Hematopoietic multipotent progenitor cell treated with erythropoietin and hydrocortisone succinate and interleukin-3 and kit ligand, for 8 days (in vitro differentiated cells): ENCODE data around the gene ATP6V0A1.
"Not testable (repeated sequence)": the region's sequence is repeated elsewhere in the genome, so short reads cannot be mapped to it uniquely, and the experiment has no call there.

Source experiments
- DNase-seq: peaks from one replicate; pipeline ENCODE4 v3.0.0-alpha.2; 2015

Gene ATP6V0A1

DNA sequence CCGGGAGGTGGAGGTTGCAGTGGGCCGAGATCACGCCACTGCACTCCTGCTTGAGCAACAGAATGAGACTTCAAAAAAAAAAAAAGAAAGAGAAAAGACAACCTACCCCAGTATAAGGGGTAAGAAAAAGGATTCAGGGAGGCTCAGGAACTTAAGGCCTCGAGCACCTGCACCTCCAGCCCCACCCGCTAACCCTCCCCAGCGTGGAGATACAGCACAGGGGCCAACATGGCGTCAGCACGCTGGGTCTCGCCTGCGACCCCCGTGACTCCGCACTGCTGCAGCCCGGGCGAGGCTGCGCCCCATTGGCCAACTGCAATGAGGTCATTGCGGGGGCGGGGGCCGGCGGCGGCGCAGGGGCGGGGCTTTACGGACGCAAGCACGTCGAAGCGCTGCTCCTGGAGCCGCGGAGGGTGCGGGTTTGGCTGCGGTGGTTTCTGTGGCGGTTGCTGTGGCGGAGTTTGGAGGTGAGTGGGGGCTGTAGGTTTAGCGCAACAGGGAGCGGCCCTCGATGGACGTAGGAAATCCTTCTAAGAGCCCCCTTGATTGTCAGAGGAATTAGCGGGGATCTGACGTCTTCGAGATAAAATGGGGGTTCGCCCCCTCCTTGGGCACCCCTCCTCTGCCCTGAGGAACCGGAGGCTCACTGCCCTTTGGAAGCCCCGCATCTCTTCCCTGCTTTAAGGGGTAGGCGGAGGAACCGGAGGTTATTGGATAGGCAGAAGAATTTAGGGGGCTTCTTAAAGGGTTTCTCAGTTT is at the start of gene ATP6V0A1:
TSS of gene ATP6V0A1 (plus strand) at position 382 of the 759 bp plus-strand sequence. CDS start 2,017 bp downstream, outside the sequence.
- peak; percentile 89 for DNase-seq

DNA sequence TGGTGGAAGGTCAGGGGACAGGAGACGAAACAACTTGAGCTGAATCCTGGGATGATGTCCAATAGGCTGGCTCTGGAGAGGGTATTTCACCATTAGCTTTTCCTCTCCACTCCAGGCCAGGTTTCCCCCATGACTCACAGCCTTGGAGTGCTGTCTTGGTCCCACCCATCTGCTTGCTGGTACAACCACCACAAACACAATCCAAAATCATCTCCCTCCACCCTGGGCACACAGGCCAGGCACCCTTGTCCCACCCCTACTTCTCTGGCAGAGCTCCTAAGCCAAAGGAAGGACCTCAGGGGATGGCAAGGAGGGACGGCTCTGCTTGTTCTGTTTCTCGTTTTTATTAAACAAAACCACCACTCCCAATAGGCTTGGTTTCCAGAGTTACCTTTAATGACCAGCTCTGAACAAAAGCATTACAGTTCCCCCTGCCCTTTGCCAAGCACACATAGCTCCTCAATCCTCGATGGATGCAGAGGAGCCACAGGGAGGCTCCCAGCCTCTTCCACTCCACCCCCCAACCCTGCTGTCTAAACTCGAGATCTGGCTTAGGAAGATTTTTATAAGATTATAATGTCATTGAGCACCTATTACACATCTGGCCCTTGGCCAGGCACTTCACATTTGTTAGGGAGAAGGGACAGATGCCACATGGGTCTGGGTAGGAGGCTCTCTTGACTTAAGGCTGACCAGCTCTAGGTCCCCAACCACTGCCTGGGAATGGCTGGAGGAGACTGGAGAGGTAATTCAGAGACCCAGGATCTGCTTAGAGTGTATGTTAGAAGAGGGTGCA is 49.0 kb upstream of the ATP6V0A1 start:
- no peak for DNase-seq

DNA sequence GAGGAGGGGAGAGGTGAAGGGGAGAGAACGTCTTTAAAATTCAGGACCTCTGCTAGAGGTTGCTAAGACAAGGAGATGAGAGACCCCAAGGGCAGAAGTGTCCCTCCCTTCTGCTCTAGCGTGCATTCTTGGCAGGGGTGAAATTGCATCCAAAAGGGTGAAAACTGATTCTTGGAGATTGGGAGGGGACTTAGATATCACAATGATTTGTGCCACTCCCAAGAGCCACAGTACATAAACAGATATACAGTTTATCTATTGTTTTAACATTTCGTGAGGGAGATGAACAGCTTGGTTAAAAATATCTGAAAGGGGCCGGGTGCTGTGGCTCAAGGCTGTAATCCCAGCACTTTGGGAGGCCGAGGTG is 48.4 kb upstream of the ATP6V0A1 start:
- peak; percentile 26 for DNase-seq

DNA sequence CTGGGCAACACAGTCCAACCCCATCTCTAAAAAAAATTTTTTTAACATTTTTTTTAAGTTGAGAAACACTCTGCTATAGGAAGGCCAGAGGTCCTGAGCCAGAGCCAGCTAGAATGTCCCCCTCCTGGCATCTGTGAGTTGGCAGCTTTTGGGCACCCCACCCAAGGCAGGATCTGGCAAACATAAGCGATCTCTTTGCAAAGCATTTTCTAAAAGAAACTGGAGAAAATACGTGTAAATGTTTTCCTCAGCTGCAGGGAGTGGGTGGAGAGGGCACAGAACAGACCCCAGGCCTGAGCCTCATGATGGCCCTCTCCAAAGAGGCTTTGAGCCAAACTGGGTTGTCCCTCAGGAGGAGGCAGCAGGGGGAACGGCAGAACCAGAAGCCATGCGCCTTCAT is 47.3 kb upstream of the ATP6V0A1 start:
- no peak for DNase-seq

DNA sequence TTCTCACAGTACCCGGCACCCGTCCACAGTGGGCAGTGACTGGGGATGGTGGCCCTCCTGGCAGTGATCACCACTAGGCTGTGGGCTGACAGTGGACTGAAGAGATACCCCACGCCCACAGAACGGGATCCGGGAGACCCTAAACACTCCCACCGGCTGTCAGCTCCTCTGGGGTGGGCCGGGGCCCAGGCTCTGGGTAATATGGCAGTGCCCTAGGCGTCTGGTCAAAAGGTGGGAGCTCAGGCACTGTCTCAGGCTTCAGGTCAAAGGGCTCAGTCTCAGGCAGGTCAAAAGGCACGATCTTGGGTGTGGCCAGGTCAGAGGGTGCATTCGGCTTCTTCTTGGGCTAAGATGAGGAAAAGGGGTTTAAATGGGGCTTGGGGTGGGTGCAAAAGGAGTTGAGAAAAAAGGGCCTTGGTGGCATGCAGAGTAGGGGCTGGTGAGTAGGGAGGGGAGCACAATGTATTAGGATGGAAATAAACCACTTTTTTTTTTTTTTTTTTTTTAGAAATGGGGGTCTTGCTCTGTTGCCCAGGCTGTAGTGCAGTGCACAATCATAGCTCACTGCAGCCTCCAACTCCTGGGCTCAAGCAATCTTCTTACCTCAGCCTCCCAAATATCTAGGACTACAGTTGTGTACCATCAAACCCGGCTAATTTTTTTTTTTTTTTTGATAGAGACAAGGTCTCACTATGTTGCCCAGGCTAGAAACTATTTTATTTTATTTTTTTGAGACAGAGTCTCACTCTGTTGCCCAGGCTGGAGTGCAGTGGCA is 46.6 kb upstream of the ATP6V0A1 start:
- no peak for DNase-seq

DNA sequence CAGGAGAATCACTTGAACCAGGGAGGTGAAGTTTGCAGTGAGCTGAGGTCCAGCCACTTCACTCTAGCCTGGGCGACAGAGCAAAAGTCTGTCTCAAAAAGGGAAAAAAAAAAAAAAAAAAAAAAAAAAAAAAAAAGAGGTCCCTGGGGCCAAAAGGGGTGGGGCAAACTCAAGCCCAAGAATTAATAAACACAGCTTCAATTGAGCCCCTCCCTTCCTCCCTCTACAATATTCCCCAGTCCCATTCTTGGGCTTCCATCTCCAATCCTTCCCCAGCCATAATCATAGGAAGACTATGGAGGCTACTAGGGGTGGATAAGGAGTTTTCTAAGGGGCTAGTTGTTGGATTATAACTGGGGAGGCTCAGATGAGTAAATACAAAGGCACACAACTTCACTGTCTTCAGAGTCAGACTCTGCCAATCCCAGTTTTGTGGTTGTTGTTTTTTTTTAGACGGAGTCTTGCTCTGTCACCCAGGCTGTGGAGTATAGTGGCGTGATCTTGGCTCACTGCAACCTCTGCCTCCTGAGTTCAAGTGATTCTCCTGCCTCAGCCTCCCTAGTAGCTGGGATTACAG is 45.1 kb upstream of the ATP6V0A1 start:
- DNase-seq, result no peak

DNA sequence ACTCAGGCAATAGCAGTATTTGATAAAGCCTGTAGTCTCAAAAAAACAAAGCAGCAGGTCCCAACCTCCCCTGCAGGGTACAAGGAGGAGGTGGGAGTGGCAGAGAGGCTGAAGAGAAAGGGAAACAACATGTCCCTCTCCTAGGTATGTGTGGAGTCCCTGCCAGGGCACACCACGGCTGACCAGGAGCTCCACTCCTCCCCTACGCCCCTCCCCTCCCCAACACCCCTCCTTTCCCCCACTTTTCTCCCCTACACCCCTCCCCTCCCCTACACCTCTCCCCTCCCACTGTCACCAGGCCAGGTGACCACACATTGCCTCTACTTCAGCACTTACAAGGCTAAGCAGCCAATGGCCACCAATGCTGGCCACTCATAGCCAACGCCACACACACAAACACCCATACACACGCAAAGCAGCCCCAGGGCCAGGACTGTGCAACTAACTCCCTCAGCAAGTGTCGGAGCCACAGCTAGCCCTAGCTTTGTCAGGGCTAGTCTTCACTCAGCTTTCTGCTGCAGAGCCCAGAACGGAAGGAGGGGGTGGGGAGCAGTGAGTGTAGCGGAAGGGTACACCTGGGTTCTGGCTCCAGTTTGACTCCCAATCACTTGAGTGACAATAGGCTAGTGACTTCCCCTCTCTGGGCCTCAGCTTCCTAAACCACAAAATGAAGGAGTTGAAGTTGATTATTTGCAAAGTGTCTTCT is 43.8 kb upstream of the ATP6V0A1 start:
- DNase-seq, result peak; percentile 32

DNA sequence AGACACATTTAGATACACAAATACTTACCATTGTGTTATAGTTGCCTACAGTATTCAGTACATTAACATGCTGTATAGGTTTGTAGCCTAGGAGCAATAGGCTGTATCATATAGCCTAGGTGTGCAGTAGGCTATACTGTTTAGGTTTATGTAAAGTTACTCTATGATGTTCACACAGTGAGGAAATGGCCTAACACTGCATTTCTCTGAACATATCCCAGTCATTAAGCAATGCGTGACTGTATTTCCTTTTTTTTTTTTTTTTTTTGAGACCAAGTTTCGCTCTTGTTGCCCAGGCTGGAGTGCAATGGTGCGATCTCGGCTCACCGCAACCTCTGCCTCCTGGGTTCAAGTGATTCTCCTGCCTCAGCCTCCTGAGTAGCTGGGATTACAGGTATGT is 40.7 kb upstream of the ATP6V0A1 start:
- DNase-seq, result not testable (repeated sequence)

DNA sequence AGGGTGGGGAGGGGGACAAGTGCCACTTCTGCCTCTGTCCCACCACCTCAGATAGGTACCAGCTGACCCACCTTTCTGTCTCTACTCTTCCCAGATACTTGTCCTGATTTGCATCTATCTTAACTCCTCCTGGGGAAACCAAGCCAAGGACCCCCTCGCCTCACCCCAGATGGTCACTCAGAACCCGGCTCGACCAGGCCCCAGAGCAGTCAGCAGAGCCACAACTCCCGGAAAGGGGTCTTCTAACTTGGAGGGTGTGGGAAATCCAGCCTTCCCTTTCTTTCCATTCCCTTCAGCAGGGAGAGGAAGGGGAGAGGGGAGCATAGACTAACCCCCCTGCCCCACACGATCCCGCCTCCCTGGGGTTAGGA is 37.6 kb upstream of the ATP6V0A1 start:
- no peak for DNase-seq

DNA sequence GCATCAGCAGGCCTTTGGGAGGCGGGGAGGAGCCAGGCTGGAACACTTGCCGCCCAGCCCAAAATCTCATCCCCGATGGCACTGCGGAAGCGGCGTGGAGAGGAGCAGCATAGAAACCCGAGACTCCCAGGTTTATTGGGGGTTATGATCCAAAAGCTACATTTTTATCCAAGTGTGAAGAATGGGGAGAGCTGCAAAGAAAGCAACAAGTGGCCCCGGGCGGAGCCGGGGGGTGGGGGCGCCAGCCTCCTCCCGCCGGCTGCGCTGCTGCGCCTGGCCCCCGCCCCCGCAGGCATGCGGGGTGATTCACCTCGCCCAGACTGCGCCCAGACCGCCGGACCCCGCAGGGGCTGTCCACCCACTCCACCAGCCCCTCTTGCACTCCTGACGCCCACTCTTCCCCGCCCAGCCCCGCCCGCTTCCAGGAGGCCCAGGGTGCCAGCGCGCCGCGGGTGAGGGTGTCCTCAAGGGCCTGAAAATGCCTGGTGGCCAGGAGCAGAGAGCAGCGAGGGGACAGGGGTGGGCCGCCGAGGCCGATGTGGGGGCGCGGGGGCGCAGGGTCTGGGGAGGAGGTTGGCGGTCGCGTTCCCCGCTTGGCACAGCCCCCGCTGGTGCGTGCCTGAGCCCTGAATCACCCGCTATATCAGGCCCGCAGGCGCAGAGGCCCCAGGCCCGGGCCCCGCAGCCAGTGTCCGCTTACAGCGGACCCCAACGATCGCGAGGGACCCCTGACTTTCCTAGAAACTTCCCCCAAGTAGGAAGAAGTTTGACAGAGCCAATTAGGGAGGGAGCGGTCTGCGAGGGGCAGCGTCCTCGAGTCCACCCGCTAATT is 37.0 kb upstream of the ATP6V0A1 start:
- DNase-seq, result no peak

DNA sequence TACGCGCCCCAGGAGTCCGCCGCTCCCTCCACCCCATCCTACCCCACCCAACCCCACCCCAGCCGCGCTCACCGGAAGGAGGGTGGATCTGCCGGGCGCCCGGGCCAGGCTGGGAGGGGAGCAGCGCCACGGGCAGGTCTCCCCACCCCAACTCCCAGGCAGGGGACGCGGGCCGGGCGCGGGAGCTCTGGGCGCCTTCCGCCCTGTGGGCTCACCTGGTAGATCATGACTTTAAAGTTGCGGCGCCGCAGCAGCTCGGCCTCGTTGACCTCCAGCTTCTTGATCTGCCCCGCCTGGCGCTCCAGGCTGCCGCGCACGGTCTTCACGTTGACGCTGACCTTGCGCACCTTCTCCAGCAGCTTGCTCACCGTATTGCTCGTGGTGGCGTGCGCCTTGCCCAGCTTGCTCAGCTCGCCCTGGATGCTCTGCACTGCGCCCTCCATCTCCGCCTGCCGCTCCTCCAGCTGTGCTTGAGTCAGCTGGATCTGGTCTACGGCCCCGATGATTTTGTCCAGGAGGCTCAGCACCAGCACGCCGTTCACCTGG is 36.2 kb upstream of the ATP6V0A1 start:
- DNase-seq, result peak; percentile 31

DNA sequence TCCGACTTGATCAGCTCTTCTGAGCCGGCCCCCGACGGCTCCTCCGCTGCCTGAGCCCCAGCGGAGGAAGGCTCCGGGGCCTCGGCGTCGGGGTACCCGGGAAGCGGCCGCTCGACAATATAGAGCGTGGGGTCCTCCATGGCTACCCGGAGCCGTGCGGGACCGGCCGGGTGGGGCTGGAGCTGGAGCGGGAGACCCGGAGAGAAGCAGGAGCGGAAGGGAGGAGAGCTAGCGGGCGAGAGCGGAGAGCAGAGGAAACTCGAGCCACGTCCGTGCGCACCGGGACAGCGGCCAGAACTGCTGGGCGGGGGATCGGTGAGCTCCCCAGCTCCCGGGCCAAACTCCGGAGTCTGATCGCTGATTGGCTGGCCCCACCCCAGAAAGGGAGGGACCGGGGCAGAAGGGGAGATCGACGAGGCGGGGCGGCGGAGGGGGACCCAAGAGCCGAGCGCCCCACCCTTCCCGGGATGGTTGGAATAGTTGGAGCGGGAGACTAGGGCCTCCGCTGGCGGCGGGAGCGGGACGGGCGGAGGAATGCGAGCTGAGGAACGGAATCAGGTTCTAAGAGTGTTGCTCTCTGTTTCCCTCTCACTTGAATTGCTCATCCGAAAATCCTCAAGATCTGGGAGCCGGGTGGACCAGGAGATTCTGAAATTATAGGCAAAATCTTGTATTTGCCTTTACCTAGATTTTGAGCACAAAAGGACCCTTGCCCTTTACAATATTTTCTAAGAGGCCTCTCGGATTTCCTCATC is 35.5 kb upstream of the ATP6V0A1 start, which contains the start of gene CAVIN1:
TSS of gene CAVIN1 (minus strand) at position 299 of the 755 bp plus-strand sequence. CDS start at position 140, 159 bp downstream.
- peak; percentile 79 for DNase-seq

DNA sequence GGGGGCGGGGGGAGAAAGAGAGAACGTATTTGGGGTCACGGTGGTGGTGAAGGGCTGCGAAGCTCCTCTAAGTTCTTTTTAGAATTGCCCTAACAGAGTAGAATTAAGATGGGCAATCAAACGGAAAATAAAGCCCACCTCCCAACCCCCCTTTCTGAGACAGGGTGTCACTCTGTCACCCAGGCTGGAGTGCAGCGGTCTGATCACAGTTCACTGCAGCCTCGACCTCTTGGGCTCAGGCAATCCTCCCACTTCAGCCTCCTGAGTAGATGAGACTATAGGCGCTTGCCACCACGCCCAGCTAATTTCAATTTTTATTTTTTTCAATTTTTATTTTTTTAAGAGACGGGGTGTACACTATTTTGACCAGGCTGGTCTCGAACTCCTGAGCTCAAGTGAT is 34.9 kb upstream of the ATP6V0A1 start:
- no peak for DNase-seq

DNA sequence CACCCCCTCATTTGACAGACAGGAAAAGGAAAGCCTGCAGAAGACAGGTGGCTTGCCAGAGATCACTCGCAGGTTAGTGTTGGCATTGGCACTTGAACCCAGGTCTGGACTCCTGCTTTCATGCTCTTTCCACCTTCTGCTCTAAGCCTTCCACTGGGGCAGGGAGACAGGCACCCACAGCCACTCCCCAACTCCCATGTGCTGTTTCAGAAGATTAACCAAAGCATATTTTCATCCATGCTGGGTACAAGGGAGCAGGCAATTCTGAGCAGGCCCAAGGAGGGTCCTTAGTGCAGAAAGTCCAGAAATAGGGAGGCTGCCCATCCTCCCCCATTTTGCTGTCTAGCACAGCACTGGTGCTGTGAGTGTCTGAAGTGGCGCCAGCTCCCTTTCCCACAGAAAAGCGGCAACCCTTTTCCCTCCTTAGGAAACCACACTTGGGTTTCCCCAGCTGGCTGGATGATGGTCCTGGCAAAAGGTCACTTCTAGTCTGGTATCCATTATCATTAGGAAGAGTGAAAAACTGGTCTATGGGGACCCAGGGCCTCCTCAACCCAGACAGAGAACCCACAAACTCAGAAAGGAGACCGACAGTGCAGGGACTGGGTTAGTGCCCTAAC is 33.6 kb upstream of the ATP6V0A1 start:
- DNase-seq, result no peak

DNA sequence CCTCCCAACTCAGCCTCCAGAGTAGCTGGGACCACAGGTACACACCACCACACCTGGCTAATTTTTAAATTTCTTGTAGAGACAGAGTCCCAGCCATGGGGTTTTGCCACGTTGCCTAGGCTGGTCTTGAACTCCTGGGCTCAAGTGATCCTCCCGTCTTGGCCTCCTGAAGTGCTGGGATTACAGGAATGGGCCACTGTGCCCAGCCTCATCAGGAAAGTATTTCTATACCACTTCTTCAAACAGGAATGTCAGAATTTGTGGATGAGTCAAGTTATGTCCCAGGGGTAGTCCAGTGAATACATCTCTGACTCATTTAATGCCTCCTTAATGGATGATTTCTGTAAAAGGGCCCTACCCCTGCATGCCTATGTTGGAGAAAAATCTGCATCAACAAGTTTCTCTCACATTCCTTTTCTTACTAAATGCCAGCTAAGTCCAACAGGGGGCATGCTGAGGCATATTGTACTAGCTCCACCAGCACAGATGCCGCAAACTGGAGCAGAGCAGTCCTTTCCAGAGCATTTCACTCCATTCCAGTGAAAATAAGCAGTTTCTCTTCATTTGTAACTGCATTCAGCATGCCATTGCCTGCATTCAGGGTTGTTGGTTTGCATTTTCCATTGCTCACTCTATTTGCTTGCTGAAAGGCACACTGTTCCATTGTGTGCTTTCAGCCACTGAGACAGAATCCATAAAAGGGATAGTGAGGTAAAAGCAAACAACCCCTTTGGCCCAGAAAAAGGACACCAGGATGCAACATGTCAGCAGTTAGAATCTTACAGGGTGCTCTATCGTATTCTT is 30.3 kb upstream of the ATP6V0A1 start:
- peak; percentile 73 for DNase-seq

DNA sequence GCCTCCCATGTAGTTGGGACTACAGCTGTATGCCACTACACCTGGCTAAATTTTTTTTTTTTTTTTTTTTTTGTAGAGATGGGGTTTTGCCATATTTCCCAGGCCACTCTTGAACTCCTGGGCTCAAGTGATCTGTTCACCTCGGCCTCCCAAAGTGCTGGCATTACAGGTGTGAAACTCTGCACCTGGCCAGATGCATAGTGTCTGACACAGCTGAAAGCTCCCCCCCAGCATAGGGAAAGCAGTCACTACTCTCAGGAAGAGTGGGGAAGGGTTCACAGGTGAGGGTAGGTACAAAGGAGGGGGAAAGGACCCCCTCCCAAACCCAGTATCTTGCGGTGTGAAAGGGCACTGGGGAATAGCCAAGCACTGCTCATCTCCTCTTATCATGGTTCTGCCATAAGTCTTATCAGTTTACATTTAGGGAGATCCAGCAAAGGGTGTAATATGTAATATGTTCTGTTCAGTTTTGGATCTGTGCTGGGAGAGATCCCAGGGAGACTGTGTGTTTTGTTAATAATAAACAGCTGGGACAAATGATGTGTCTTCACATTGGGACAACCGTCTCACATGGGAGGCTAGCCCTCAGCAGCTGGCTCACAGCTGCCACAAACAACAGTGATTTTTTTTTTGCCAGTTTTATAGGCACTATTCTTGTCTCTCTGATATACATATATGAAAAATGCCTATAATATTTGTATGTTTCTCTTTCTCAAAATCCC is 28.8 kb upstream of the ATP6V0A1 start:
- peak; percentile 54 for DNase-seq

DNA sequence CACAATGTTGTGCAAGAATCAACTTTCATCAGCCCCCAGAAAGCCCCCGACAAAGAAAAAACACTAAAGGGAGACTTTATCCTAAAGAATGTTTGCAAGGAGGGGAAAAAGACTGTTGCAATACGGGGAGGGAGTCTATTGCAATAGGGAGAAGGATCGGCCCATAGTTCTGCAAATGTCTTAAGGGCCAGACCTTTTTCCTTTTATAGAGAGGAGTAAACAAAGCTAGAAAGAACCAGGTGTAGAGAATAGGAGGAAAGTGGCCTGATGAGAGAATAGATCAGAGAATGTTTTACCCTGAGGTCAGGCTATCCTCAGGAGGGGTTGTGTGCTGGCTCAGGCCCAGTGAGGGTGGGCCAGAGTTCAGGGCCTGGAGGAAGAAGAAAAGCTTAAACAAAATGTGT is 26.9 kb upstream of the ATP6V0A1 start:
- no peak for DNase-seq

DNA sequence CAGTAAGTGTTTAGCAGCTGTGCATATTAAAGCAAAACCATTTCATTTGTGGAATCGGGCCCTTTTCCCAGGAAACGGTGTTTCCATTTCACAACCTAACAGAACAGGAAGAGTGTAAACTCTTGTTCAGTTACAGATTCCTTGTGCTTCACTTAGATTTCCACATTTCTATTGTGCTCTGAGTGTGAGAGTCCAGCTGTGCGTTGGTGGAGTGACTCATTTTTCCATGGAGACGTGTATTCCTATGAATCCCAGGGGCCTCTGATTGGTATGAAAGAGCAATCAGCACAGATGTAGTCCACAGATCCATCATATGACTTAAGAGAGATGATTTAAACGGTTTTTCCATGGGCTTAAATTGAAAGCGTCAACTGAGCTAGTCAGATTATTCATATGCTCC is 22.3 kb upstream of the ATP6V0A1 start:
- DNase-seq, result no peak
